HepG2 (cell line): Measurements from ENCODE around the gene GART. TPM values are rescaled to one million over a fixed set of nuclear protein-coding genes. Genes with fewer than 3 reads are reported as not detected.

Source experiments
- ATAC-seq: fragments of 200-7000 bp; cut with Tn5 transposase; 3 replicates; pipeline ENCODE4 v1.9.1; 2020; ENCODE audit warnings: mild to moderate bottlenecking, moderate library complexity
- BruUV-seq: library from RNA; stranded (reverse); fragments of 400-500 nt; replicated peaks from 2 replicates; lab custom pipeline; 2021; lab: Mats Ljungman, UMichigan
- CTCF ChIA-PET: fragments of 300-600 bp; formaldehyde crosslinking; extraction: SDS; loops from one replicate; lab custom pipeline; 2021; ENCODE audit warnings: low total read pairs, inconsistent platforms, low intra/inter-chr PET ratio; lab: Yijun Ruan, JAX
- POLR2A ChIA-PET: fragments of 350-600 bp; sonication (Branson Sonifier 250); formaldehyde crosslinking; loops from one replicate; lab custom pipeline; 2020; ENCODE audit warnings: antibody characterized with exemption, inconsistent platforms; lab: Yijun Ruan, JAX
- DNase-seq: peaks from one replicate; pipeline ENCODE4 v3.0.0-alpha.2; 2015; ENCODE audit warnings: low spot score
- FAIRE-seq: peaks from 3 replicates; lab custom pipeline; 2011; peaks lifted over from hg19 to GRCh38; lab: Jason Lieb, UNC
- H2AFZ ChIP-seq: one replicate; pipeline ENCODE4 v1.6.1; 2011; ENCODE audit warnings: low read length, inconsistent platforms
- H3K27ac ChIP-seq: fragments of 300-600 bp; 3 replicates; pipeline ENCODE4 v1.8.0; 2011; ENCODE audit warnings: mixed run types, mild to moderate bottlenecking, mixed read lengths, low read length, inconsistent platforms; ENCODE audit not compliant: insufficient read depth; ENCODE audit errors: extremely low read length
- H3K27me3 ChIP-seq, 2 experiments: fragments of 200-600 bp in 1 of 2; 2 replicates in 1 of 2; 3 replicates in 1 of 2; pipeline versions ENCODE4 v1.6.0 to v1.8.0; 2011; ENCODE audit warnings: low read length in 2 of 2, mild to moderate bottlenecking in 2 of 2, moderate library complexity in 2 of 2, inconsistent platforms in 1 of 2; ENCODE audit not compliant: insufficient read depth in 2 of 2, control insufficient read depth in 1 of 2
- H3K36me3 ChIP-seq, 2 experiments: fragments of 200-600 bp in 1 of 2; replicated peaks in 1 of 2; 2 replicates in 1 of 2; 3 replicates in 1 of 2; pipeline versions ENCODE4 v1.5.1 to v1.8.0; 2011; ENCODE audit warnings: low read length in 2 of 2, inconsistent platforms in 1 of 2; ENCODE audit not compliant: insufficient read depth in 2 of 2, control insufficient read depth in 1 of 2
- H3K4me1 ChIP-seq: 2 replicates; pipeline ENCODE4 v1.5.1; 2012; ENCODE audit warnings: low read length, inconsistent platforms; ENCODE audit not compliant: insufficient read depth
- H3K4me2 ChIP-seq: 2 replicates; pipeline ENCODE4 v1.6.0; 2011; ENCODE audit warnings: low read depth, low read length, inconsistent platforms
- H3K4me3 ChIP-seq, 3 experiments: fragments of 200-600 bp in 1 of 3; sonication (generic), shearing (Covaris generic) in 1 of 3; replicated peaks in 1 of 3; 2 replicates each; pipeline ENCODE4 v1.5.1; 2011 to 2016; ENCODE audit warnings: low read length in 3 of 3, inconsistent platforms in 2 of 3, low read depth in 2 of 3, mild to moderate bottlenecking in 2 of 3, control low read depth in 1 of 3, mixed read lengths in 1 of 3; ENCODE audit not compliant: insufficient read depth in 1 of 3
- H3K79me2 ChIP-seq: one replicate; pipeline ENCODE4 v1.6.1; 2011; ENCODE audit warnings: low read length, inconsistent platforms; ENCODE audit not compliant: insufficient read depth
- H3K9ac ChIP-seq: 2 replicates; pipeline ENCODE4 v1.6.0; 2011; ENCODE audit warnings: mild to moderate bottlenecking, low read depth, low read length, inconsistent platforms; ENCODE audit not compliant: insufficient read depth
- H3K9me3 ChIP-seq: 2 replicates; pipeline ENCODE4 v1.5.1; 2012; ENCODE audit warnings: mild to moderate bottlenecking, low read length
- H4K20me1 ChIP-seq: 2 replicates; pipeline ENCODE4 v1.6.0; 2011; ENCODE audit warnings: inconsistent platforms, mild to moderate bottlenecking, low read length, moderate library complexity; ENCODE audit not compliant: insufficient read depth
- POLR2A ChIP-seq, 2 experiments: IDR thresholded peaks; 2 replicates each; pipeline ENCODE4 v1.6.1; 2011; ENCODE audit warnings: low read depth in 2 of 2, low read length in 2 of 2, mild to moderate bottlenecking in 1 of 2, moderate library complexity in 1 of 2; ENCODE audit not compliant: insufficient read depth in 1 of 2
- RBFOX2 ChIP-seq: fragments of 200-400 bp; formaldehyde crosslinking; IDR thresholded peaks from 2 replicates; pipeline ENCODE4 v1.6.1; 2017; ENCODE audit warnings: low read depth, mild to moderate bottlenecking, low read length
- U2AF1 ChIP-seq: fragments of 200-400 bp; formaldehyde crosslinking; optimal IDR thresholded peaks from 2 replicates; pipeline ENCODE3; 2017; ENCODE audit warnings: mild to moderate bottlenecking, low read depth, low read length
- ZBTB38 ChIP-seq: sonication (generic); formaldehyde crosslinking; IDR thresholded peaks from 2 replicates; pipeline ENCODE4 v1.5.1; 2020; ENCODE audit warnings: mild to moderate bottlenecking, missing genetic modification reagents
- WGBS: methylation state at CpG from one replicate; pipeline ENCODE4 v1.1.6; 2017; ENCODE audit warnings: low lambda C conversion rate; 5-methylcytosine and 5-hydroxymethylcytosine counted together
- in situ Hi-C: cut with HindIII; loops from 2 replicates; pipeline ENCODE4 v1.10.0; 2017; ENCODE audit warnings: low pct_unique_long_range_greater_than_20kb; ENCODE audit not compliant: extremely low pct_ligation_motif_present
- intact Hi-C: fragments of 100-400 bp; cut with micrococcal nuclease; formaldehyde crosslinking; loops from one replicate; pipeline ENCODE4 v1.10.0; 2022; ENCODE audit not compliant: unreplicated experiment
- polyA plus RNA-seq, 8 experiments: library from polyadenylated mRNA; depleted of rRNA in 3 of 8; stranded (reverse) in 7 of 8; unstranded in 1 of 8; fragments of >200 nt; fragmentation: Illumina TruSeq in 4 of 8; extraction: Trizol in 4 of 8; gene quantifications; 2 replicates each; pipeline versions ENCODE4 v1.2.1 to v1.2.3, GENCODE V29; 2011 to 2016; ENCODE audit warnings: low read depth in 4 of 8, missing spikeins in 1 of 8, mixed read lengths in 1 of 8; ENCODE audit not compliant: insufficient read depth in 1 of 8
- total RNA-seq, 5 experiments: library from RNA; depleted of rRNA; stranded (reverse); fragments of >200 nt; fragmentation: Illumina TruSeq; extraction: Trizol; gene quantifications; 2 replicates each; pipeline ENCODE4 v1.2.3, GENCODE V29; 2016; ENCODE audit warnings: low read depth in 1 of 5
- TF ChIP-seq, protein P1 (sequence below), 2 experiments: sonication (generic) in 1 of 2; formaldehyde crosslinking in 1 of 2; IDR thresholded peaks; 2 replicates each; pipeline versions ENCODE4 v1.6.1 to v1.9.0; 2014 to 2022; ENCODE audit warnings: antibody characterized with exemption in 1 of 2, borderline replicate concordance in 1 of 2, inconsistent platforms in 1 of 2, low read depth in 1 of 2, missing genetic modification reagents in 1 of 2

GART gene
- total and polyA plus RNA-seq, 2 of the 13 experiments (the other 11 are each of a cell fraction or from before 2014, with no cell fraction given) = 17.9 to 109 TPM

DNA sequence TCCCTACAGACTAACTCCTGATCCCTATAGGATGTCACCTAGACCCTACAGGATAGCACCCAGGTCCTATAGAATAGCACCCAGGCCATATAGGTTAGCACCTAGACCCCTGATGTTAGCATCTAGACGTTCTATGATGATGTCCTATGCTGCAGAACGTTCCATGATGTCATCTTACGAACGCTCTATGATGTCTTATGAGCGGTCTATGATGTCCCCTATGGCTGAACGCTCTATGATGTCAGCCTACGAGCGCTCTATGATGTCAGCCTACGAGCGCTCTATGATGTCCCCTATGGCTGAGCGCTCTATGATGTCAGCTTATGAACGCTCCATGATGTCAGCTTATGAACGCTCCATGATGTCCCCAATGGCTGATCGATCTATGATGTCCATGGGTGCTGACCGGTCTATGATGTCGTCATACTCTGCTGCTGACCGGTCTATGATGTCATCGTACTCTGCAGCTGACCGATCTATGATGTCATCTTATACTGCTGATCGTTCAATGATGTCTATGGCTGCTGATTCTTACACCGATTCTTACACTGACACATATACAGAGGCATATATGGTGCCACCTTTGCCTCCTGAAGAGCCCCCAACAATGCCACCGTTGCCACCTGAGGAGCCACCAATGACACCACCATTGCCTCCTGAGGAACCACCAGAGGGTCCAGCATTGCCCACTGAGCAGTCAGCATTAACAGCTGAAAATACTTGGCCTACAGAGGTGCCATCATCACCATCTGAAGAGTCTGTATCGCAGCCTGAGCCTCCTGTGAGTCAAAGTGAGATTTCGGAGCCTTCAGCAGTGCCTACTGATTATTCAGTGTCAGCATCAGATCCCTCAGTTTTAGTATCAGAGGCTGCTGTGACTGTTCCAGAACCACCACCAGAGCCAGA, 10.4 kb upstream of the GART start (continued):
- TF ChIP-seq, protein P1, sequence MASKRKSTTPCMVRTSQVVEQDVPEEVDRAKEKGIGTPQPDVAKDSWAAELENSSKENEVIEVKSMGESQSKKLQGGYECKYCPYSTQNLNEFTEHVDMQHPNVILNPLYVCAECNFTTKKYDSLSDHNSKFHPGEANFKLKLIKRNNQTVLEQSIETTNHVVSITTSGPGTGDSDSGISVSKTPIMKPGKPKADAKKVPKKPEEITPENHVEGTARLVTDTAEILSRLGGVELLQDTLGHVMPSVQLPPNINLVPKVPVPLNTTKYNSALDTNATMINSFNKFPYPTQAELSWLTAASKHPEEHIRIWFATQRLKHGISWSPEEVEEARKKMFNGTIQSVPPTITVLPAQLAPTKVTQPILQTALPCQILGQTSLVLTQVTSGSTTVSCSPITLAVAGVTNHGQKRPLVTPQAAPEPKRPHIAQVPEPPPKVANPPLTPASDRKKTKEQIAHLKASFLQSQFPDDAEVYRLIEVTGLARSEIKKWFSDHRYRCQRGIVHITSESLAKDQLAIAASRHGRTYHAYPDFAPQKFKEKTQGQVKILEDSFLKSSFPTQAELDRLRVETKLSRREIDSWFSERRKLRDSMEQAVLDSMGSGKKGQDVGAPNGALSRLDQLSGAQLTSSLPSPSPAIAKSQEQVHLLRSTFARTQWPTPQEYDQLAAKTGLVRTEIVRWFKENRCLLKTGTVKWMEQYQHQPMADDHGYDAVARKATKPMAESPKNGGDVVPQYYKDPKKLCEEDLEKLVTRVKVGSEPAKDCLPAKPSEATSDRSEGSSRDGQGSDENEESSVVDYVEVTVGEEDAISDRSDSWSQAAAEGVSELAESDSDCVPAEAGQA (IDR thresholded peaks at IDR 0.05; ENCODE audit: low read depth) = peak; percentile 67; the same call in 1 of the 2 replicates
- TF ChIP-seq, protein P1 (CRISPR knock-in tag; IDR thresholded peaks at IDR 0.05; ENCODE audit: borderline replicate concordance) = no peak
- TF ChIP-seq ZBTB38 = peak; percentile 68; the same call in 1 of the 2 replicates
- TF ChIP-seq, all 625 proteins: peak for 21

DNA sequence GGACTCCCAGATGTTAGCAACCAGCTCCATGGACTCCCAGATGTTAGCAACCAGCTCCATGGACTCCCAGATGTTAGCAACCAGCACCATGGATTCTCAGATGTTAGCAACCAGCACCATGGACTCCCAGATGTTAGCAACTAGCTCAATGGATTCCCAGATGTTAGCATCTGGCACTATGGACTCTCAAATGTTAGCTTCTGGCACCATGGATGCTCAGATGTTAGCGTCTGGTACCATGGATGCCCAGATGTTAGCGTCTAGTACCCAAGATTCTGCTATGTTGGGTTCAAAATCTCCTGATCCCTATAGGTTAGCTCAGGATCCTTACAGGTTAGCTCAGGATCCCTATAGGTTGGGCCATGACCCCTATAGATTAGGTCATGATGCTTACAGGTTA, 9.7 kb upstream of the GART start:
- FAIRE-seq (no peak), DNase-seq (no peak), ATAC-seq (no peak)
- in situ Hi-C loops (no loop called here), intact Hi-C loops (no loop called here)
- H3K4me3 ChIP-seq = no peak overlapping the region
- H3K4me1 ChIP-seq = peaks cover 11% of the 10 kb centered on the region; the same call in 1 of the 2 replicates
- no peaks in the 10 kb centered on the region for H3K27me3 ChIP-seq
- H3K27ac ChIP-seq = no peak overlapping the region
- H3K9me3 ChIP-seq = no peaks in the 10 kb centered on the region
- H3K9ac ChIP-seq = no peak overlapping the region
- TF ChIP-seq POLR2A (IDR thresholded peaks at IDR 0.05; ENCODE audit: insufficient read depth in 1 of 2, low read depth in 2 of 2, low read length in 2 of 2) (0 out of 4 replicates have a peak, but pooled peaks of 1 of the 2 experiments have one; percentile 7), RBFOX2 (0 out of 2 replicates have a peak, but pooled peaks have one; percentile 17), U2AF1 (no peak)
- POLR2A ChIA-PET = interaction anchor here (0.8 to 1.4 kb wide), 8 partner anchors 8 to 72 kb away, joined by 3 to 6 read pairs (median 5); partner anchors contain the start of genes DONSON, GART, SON and TMEM50B
- no peak overlapping the region for H3K4me2 ChIP-seq
- H3K79me2 ChIP-seq = peaks cover 85% of the 10 kb centered on the region
- H3K36me3 ChIP-seq = peaks cover 33 to 87% of the 10 kb centered on the region in 2 experiments
- WGBS = 90% methylated on average over 2 of the region's 2 CpGs
- no TSS peak for BruUV-seq
- H2AFZ ChIP-seq = no peak overlapping the region
- H4K20me1 ChIP-seq = peaks cover 64% of the 10 kb centered on the region
- CTCF ChIA-PET = no interaction called here
